K562 (cell line): ENCODE measurements around the gene SERTAD2. TPM values are rescaled to one million over a fixed set of nuclear protein-coding genes. Genes with fewer than 3 reads are reported as not detected.

ENCODE experiments used
- ARID2 ChIP-seq: fragments of 450-650 bp; IDR thresholded peaks from 2 replicates; pipeline ENCODE4 v1.6.1; 2017; ENCODE audit warnings: antibody characterized with exemption, mild to moderate bottlenecking
- BRF1 ChIP-seq: IDR thresholded peaks from 3 replicates; pipeline ENCODE4 v1.6.1; 2011; ENCODE audit warnings: borderline replicate concordance, mild to moderate bottlenecking; ENCODE audit not compliant: insufficient read length; ENCODE audit errors: extremely low read depth
- CAMTA2 ChIP-seq: fragments of 250-450 bp; sonication (Bioruptor Pico); conservative IDR thresholded peaks from 2 replicates; pipeline ENCODE4 v1.5.1; 2022
- CHD1 ChIP-seq: fragments of 200-600 bp; sonication (generic); IDR thresholded peaks from one replicate; pipeline ENCODE4 v1.6.1; 2012; ENCODE audit warnings: mild to moderate bottlenecking, moderate library complexity, low read length, inconsistent platforms
- FOXA1 ChIP-seq: fragments of 450-650 bp; IDR thresholded peaks from 2 replicates; pipeline ENCODE4 v1.6.1; 2016; ENCODE audit warnings: mild to moderate bottlenecking, borderline replicate concordance
- HEY1 ChIP-seq: fragments of 250-450 bp; sonication (Bioruptor Pico); IDR thresholded peaks from 2 replicates; pipeline ENCODE4 v1.5.0; 2020; ENCODE audit warnings: mild to moderate bottlenecking, moderate library complexity, borderline replicate concordance
- HMG20B ChIP-seq: fragments of 250-450 bp; sonication (Bioruptor Pico); IDR thresholded peaks from 2 replicates; pipeline ENCODE4 v1.5.0; 2021; ENCODE audit warnings: mild to moderate bottlenecking
- IFI16 ChIP-seq: fragments of 250-450 bp; sonication (Bioruptor Pico); IDR thresholded peaks from 2 replicates; pipeline ENCODE4 v2.1.2; 2022; ENCODE audit warnings: mild to moderate bottlenecking, inconsistent platforms
- LCOR ChIP-seq: sonication (generic); formaldehyde crosslinking; IDR thresholded peaks from 2 replicates; pipeline ENCODE4 v1.8.0; 2022; ENCODE audit warnings: mild to moderate bottlenecking, missing genetic modification reagents
- NFE2 ChIP-seq: IDR thresholded peaks from 2 replicates; pipeline ENCODE4 v1.6.1; 2014; ENCODE audit warnings: antibody characterized with exemption, low read depth
- OTX1 ChIP-seq: fragments of 450-650 bp; formaldehyde crosslinking; IDR thresholded peaks from 2 replicates; pipeline ENCODE4 v1.4.0; 2022; ENCODE audit warnings: mild to moderate bottlenecking
- POLR2B ChIP-seq: fragments of 450-650 bp; IDR thresholded peaks from 2 replicates; pipeline ENCODE4 v1.6.1; 2018; ENCODE audit warnings: low read depth; ENCODE audit not compliant: partially characterized antibody
- RBM14 ChIP-seq: fragments of 200-400 bp; formaldehyde crosslinking; IDR thresholded peaks from 2 replicates; pipeline ENCODE4 v1.6.1; 2018; ENCODE audit warnings: low read depth, mild to moderate bottlenecking, low read length, moderate library complexity, borderline replicate concordance; ENCODE audit not compliant: insufficient read depth
- TCF7L2 ChIP-seq: fragments of 150-350 bp; IDR thresholded peaks from 2 replicates; pipeline ENCODE4 v1.6.1; 2016; ENCODE audit warnings: low read depth, mild to moderate bottlenecking, low read length, moderate library complexity
- U2AF2 ChIP-seq: fragments of 200-400 bp; formaldehyde crosslinking; optimal IDR thresholded peaks from 2 replicates; pipeline ENCODE3; 2017; ENCODE audit warnings: low read depth, mild to moderate bottlenecking, low read length
- ZNF217 ChIP-seq: sonication (generic); formaldehyde crosslinking; IDR thresholded peaks from 2 replicates; pipeline ENCODE4 v1.8.0; 2022; ENCODE audit warnings: mild to moderate bottlenecking, missing genetic modification reagents
- ZNF764 ChIP-seq: fragments of 250-450 bp; sonication (Bioruptor Pico); IDR thresholded peaks from 2 replicates; pipeline ENCODE4 v1.4.0; 2020; ENCODE audit warnings: low read depth, mild to moderate bottlenecking, moderate library complexity
- polyA plus RNA-seq, 8 experiments: library from polyadenylated mRNA; depleted of rRNA in 4 of 8; stranded (reverse) in 5 of 8; unstranded in 3 of 8; fragments of >200 nt; fragmentation: Nextera tagmentation in 2 of 8; fragmentation: Illumina TruSeq in 1 of 8; extraction: Ambion mirVana in 2 of 8; extraction: Trizol in 1 of 8; gene quantifications; 2 replicates each; pipeline versions ENCODE4 v1.2.1 to v1.2.3, GENCODE V29; 2011 to 2014; ENCODE audit warnings: inconsistent platforms in 1 of 8, missing spikeins in 1 of 8
- total RNA-seq, 7 experiments: library from RNA; depleted of rRNA in 6 of 7; stranded (reverse); fragments of >200 nt in 6 of 7; fragmentation: Illumina TruSeq in 2 of 7; extraction: Trizol in 2 of 7; gene quantifications; 2 replicates each; pipeline versions ENCODE4 v1.2.1 to v1.2.3, GENCODE V29; 2011 to 2021; ENCODE audit warnings: low replicate concordance in 1 of 7
- TF ChIP-seq, protein P1 (sequence below): fragments of 450-650 bp; IDR thresholded peaks from 2 replicates; pipeline ENCODE4 v1.6.1; 2016; ENCODE audit warnings: antibody characterized with exemption
- TF ChIP-seq, protein P2 (sequence below): fragments of 250-450 bp; sonication (Bioruptor Pico); IDR thresholded peaks from 2 replicates; pipeline ENCODE4 v1.5.0; 2021; ENCODE audit warnings: mild to moderate bottlenecking, borderline replicate concordance
- TF ChIP-seq, protein P3 (sequence below): fragments of 450-650 bp; formaldehyde crosslinking; IDR thresholded peaks from 2 replicates; pipeline ENCODE4 v1.4.0; 2020; ENCODE audit warnings: mild to moderate bottlenecking, mixed read lengths
- TF ChIP-seq, protein P4 (sequence below): IDR thresholded peaks from 3 replicates; pipeline ENCODE4 v1.6.1; 2011; ENCODE audit warnings: borderline replicate concordance, mild to moderate bottlenecking; ENCODE audit not compliant: insufficient read length, insufficient read depth

Gene SERTAD2
- total and polyA plus RNA-seq, 9 of the 15 experiments (the other 6 are each of a cell fraction or from before 2014, with no cell fraction given): 3.0 to 12.5 (median 6.1) TPM

DNA sequence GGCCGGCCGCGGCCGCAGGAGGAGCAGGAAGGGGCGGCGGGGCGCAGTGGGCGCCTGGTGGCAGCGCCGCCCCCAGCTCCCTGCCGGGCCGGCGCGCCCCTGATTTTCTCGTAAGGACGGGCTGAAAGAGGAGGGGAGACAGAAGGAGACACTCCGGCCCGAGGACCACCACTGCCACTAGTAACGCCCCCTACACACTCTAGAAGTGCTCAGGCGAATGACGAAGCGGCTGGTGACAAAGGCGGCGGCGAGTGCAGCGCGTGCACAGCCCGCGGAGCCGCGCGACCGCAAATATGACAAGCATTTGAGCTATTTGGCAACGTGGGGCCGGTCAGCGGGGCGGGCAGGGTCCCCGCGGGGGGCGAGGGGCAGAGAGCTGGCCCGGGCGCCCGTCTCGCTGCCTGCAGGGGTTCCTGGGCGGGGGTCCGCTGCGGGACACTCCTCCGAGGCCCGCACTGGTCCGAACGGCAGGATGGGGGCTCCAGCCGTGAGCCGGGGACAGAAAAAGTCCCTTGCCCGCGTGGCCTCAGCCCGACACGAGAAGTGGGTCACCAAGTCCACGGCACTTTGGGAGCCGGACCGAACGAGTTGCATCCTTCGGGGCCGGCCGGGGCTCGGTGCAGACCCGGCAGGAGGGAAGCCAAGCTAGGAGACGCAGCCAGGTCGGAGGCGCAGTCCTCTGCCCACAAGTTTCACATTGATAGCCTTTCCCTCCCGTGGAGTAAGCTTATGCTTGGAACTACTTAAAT is 524 bp upstream of the SERTAD2 start (continued):
- no peak for TF ChIP-seq BRF1
- TF ChIP-seq U2AF2: no peak
- no peak for TF ChIP-seq OTX1 (CRISPR knock-in tag)
- no peak for TF ChIP-seq TCF7L2
- TF ChIP-seq POLR2B: no peak
- no peak for TF ChIP-seq FOXA1
- TF ChIP-seq, protein P1, sequence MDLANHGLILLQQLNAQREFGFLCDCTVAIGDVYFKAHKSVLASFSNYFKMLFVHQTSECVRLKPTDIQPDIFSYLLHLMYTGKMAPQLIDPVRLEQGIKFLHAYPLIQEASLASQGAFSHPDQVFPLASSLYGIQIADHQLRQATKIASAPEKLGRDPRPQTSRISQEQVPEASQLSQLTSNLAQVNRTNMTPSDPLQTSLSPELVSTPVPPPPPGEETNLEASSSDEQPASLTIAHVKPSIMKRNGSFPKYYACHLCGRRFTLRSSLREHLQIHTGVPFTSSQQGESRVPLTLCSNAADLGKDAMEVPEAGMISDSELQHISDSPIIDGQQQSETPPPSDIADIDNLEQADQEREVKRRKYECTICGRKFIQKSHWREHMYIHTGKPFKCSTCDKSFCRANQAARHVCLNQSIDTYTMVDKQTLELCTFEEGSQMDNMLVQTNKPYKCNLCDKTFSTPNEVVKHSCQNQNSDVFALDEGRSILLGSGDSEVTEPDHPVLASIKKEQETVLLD: no peak
- TF ChIP-seq, protein P2, sequence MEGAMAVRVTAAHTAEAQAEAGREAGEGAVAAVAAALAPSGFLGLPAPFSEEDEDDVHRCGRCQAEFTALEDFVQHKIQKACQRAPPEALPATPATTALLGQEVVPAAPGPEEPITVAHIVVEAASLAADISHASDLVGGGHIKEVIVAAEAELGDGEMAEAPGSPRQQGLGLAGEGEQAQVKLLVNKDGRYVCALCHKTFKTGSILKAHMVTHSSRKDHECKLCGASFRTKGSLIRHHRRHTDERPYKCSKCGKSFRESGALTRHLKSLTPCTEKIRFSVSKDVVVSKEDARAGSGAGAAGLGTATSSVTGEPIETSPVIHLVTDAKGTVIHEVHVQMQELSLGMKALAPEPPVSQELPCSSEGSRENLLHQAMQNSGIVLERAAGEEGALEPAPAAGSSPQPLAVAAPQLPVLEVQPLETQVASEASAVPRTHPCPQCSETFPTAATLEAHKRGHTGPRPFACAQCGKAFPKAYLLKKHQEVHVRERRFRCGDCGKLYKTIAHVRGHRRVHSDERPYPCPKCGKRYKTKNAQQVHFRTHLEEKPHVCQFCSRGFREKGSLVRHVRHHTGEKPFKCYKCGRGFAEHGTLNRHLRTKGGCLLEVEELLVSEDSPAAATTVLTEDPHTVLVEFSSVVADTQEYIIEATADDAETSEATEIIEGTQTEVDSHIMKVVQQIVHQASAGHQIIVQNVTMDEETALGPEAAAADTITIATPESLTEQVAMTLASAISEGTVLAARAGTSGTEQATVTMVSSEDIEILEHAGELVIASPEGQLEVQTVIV (CRISPR knock-in tag): no peak
- TF ChIP-seq, protein P3, sequence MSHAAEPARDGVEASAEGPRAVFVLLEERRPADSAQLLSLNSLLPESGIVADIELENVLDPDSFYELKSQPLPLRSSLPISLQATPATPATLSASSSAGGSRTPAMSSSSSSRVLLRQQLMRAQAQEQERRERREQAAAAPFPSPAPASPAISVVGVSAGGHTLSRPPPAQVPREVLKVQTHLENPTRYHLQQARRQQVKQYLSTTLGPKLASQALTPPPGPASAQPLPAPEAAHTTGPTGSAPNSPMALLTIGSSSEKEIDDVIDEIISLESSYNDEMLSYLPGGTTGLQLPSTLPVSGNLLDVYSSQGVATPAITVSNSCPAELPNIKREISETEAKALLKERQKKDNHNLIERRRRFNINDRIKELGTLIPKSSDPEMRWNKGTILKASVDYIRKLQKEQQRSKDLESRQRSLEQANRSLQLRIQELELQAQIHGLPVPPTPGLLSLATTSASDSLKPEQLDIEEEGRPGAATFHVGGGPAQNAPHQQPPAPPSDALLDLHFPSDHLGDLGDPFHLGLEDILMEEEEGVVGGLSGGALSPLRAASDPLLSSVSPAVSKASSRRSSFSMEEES (CRISPR knock-in tag): no peak
- no peak for TF ChIP-seq RBM14
- no peak for TF ChIP-seq NFE2
- no peak for TF ChIP-seq IFI16 (CRISPR knock-in tag)
- TF ChIP-seq HMG20B (CRISPR knock-in tag): no peak
- TF ChIP-seq, protein P4, sequence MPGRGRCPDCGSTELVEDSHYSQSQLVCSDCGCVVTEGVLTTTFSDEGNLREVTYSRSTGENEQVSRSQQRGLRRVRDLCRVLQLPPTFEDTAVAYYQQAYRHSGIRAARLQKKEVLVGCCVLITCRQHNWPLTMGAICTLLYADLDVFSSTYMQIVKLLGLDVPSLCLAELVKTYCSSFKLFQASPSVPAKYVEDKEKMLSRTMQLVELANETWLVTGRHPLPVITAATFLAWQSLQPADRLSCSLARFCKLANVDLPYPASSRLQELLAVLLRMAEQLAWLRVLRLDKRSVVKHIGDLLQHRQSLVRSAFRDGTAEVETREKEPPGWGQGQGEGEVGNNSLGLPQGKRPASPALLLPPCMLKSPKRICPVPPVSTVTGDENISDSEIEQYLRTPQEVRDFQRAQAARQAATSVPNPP: no peak
- TF ChIP-seq ARID2: no peak
- no peak for TF ChIP-seq CAMTA2
- no peak for TF ChIP-seq ZNF764 (CRISPR knock-in tag)
- TF ChIP-seq ZNF217: no peak
- no peak for TF ChIP-seq CHD1
- TF ChIP-seq LCOR (CRISPR knock-in tag): 0 out of 2 replicates have a peak, but pooled peaks have one; percentile 22
- no peak for TF ChIP-seq HEY1
